ENCODE measurements around the gene FLYWCH2.

Gene FLYWCH2

GRCh38 chr16:2855536-2855935, 27.5 kb upstream of the FLYWCH2 start:
- no peak for TF ChIP-seq CTCF (IDR thresholded peaks at IDR 0.05; ENCODE audit: borderline replicate concordance, insufficient read depth, low read depth, low read length)
- no peak overlapping the region for H3K4me3 ChIP-seq (ENCODE audit: low read depth, low read length)

- no peak for TF ChIP-seq CTCF (IDR thresholded peaks at IDR 0.05; ENCODE audit: borderline replicate concordance, insufficient read depth, low read depth, low read length)
- no peak overlapping the region for H3K4me3 ChIP-seq (ENCODE audit: low read depth, low read length)
These were observed 26.8 kb upstream of the FLYWCH2 start for GRCh38 chr16:2856061-2856670.

GRCh38 chr16:2856686-2857450, 26.1 kb upstream of the FLYWCH2 start:
- TF ChIP-seq CTCF (IDR thresholded peaks at IDR 0.05; ENCODE audit: borderline replicate concordance, insufficient read depth, low read depth, low read length): no peak
- H3K4me3 ChIP-seq (ENCODE audit: low read depth, low read length): no peak overlapping the region

GRCh38 chr16:2857451-2858244, 25.4 kb upstream of the FLYWCH2 start, which contains the start of gene PRSS22:
Gene PRSS22, minus strand, starts transcription at chr16:2858170. Its CDS starts 66 bp downstream, at chr16:2858104.
- no peak within 1 kb of the TSS for H3K4me3 ChIP-seq (ENCODE audit: low read depth, low read length)
- no peak for TF ChIP-seq CTCF (IDR thresholded peaks at IDR 0.05; ENCODE audit: borderline replicate concordance, insufficient read depth, low read depth, low read length)

GRCh38 chr16:2858245-2859025, 24.6 kb upstream of the FLYWCH2 start:
- no peak for TF ChIP-seq CTCF (IDR thresholded peaks at IDR 0.05; ENCODE audit: borderline replicate concordance, insufficient read depth, low read depth, low read length)
- H3K4me3 ChIP-seq (ENCODE audit: low read depth, low read length): no peak overlapping the region

GRCh38 chr16:2859686-2860265, 23.2 kb upstream of the FLYWCH2 start:
- TF ChIP-seq CTCF (IDR thresholded peaks at IDR 0.05; ENCODE audit: borderline replicate concordance, insufficient read depth, low read depth, low read length): no peak

More at GRCh38 chr16:2859686-2860265, 23.2 kb upstream of the FLYWCH2 start:
- no peak overlapping the region for H3K4me3 ChIP-seq (ENCODE audit: low read depth, low read length)
